ENCODE measurements around the gene ADNP.
"Not testable (repeated sequence)": the region's sequence is repeated elsewhere in the genome, so short reads cannot be mapped to it uniquely, and the experiment has no call there.

Gene ADNP

DNA sequence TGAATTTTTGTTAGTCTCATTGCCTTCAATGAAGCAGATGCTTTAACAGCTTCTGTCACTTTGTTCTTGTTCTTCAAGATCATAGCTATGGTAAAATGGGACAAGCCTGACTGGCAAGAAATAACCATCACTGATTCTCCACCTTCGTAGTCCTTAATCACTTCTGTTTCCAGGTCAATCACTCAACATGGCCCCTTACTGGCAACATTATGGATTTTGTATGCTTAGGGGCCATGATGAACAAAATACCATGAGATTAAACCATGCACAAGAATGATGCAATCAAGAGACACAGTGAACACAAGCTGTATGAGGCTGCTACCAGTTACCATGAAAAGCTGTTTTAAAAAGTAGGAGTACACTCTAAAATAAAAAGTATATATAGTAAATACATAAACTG lies 32.8 kb downstream of the ADNP start:
- no peak for DNase-seq

DNA sequence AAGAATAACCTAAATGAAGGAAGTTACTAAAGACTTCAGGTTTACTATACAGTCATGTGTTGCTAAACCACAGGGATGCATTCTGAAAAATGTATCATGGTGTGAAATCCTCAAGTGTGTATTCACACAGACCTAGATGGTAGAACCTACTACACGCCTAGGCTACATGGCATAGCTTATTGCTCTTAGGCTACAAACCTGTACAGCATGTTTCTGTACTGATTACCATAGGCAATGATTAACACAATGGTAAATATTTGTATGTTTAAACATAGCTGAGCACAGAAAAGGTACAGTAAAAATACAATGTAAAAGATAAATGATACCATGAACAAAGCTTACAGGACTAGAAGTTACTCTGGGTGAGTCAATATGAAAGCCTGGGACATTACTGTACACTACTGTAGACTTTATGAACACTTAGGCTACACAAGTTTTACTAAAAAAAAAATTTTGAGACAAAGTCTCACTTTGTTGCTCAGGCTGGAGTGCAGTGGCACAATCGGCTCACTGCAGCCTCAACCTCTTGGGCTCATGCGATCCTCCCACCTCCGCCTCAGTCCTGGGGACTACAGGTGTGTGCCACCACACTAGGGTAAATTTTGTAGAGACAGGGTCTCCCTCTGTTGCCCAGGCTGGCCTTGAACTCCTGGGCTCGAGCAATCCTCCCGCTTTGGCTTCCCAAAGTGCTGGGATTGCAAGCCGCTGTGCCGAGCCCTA lies 36.0 kb downstream of the ADNP start:
- DNase-seq: no peak

DNA sequence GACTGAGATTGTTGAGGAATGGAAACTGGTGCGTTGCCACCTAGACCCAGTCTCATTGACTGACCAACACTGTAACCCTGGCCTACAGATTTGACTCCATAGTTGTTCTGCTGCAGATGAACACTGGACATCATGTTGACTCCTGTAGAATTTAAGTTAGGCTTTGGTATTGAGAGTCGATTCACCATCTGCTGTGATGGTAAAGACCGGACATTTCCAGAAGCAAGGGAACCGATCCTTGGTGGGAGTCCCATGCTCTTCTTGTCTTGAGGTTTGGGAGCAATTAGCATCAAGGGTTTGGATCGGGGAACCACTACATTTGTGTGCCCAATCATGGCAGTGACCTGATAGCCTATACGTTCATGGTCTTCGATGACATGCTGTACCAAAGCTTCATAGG lies 37.6 kb downstream of the ADNP start:
- DNase-seq: no peak

DNA sequence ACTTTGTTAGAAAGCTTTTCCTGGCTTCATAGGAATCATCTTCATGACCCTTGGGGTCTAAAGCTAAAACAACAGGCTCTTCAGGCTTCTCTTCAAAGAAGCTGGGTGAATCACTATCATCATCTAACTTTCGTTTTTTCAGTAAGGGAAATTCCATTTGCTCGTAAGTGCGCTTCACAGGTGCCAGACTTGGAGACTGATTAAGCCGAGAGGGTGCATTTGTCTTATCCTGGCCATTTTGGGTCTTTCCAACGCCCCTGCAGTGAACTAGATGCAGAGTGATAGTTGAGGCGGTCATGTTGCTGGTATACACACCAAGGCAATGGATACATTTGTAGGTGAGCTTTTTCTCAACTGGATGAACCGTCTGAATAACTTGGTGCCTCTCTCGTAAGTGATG lies 38.8 kb downstream of the ADNP start:
- no peak for DNase-seq

DNA sequence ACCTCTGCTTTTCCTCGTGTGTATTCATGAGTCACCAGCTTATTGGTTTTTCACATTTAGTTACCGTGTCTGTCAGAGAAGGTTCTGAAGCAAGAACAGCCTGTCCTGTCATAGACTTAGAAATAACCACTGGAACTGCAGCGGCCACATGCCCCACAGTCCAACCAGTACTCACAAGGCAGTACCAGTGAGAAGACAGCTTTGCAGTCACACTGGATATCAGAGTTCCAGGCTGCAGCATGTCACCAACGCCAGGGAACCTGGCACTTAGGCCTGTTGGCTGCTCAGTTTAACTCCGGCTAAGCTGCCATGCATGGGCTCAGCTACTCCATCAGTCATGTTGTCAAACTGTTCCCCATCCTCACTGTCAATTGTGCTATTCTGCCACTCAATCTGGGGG lies 40.1 kb downstream of the ADNP start:
- no peak for DNase-seq

DNA sequence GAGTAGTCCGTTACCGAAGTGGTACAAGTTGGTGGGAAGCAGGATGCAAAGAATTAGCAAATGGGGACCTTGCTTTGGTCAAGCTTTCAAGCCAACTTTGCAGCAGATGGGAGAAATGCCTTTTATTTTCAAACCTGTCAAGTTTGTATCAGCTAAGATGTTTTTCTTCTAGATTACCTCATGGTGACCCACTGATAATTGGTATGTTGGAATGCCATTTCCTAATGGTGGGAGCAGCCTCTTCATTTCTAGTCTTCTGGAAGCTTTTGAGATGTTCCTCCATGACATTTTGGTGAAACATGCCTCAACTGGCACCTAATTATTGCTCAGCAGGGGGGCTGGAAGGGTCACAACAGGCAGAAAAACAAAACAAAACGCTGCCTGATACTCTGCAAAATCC lies 43.7 kb downstream of the ADNP start:
- DNase-seq: no peak

DNA sequence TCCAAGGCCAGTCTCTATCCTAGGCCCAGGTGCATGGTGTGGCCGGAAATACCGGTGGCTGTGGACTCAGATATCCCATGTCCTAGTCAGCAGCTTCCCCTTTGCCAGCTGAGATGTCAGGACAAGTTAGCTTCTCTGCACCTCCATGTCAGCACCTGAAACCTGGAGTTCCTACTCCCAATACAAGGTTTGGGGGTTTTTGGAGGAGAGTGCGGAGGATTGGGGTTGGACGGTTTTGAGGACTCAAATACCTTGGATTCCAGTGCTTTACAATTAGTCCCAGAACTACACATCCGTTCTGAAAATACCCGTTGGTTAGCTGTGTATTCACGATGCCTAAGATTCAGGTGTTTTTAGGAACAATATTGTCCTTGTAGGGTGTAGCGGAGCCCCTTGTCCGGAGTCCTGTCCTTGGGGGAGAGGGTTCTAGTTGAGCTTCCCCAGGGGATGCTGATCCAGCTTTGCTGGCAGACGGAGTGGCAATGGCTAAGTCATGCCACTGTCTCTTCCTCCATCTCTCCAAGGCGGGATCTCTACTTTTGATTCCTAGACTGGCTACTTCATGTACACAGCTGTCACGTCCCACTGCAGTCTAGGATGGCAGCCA lies 45.0 kb downstream of the ADNP start:
- DNase-seq: no peak

DNA sequence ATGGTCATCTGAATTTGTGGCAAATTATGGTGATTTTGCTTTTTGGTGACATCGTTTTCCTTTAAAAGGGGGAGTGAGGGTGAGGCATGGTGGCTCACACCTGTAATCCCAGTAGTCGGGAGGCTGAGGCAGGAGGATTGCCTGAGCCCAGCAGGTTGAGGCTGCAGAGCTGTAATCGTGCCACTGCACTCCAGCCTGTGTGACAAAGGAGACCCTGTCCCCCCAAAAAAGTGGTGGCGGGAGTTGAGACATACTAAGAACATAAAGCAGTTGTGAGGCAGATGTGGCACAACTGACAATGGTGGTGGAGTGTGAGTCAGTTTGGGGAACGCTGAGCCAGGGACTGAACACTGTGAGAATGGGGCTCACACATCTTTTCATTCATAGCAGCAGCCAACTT lies 45.5 kb downstream of the ADNP start:
- no peak for DNase-seq

DNA sequence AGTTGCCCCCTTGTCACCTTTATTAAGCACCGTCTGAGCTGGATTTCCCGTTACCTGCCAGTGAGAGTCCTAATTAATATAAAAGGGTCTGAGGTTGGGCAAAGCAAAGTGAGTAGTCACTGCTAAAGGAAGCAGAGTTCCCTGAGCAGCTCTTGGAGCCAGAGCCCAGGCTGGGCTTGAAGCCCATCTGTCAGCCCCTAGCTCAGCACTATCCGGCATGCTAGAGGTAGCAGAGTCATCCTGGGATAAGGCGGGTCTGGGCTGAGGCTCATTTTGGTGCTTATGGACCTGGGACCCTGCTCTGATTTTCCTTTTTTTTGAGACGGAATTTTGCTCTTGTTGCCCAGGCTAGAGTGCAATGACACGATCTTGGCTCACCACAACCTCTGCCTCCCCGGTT lies 46.2 kb downstream of the ADNP start:
- no peak for DNase-seq

DNA sequence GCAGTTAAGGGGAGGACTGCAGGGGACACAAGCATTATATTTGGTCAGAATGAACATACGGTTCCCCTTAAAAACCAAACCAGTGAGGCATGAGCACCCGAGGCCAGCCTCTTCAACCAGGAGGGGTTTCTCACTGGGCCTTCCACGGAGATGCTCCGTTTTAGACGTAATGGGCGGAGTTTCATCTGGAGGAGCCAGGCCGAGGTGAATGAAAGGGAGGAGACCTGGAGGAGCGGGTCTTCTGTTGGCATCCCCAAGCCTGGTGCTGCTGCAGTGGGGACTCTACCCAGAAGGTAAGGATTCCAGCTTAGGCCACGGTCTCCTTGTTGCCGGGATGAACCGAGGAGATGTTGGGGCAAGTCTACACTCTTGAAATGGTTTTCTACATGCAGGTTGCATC lies 47.4 kb downstream of the ADNP start:
- DNase-seq: no peak

DNA sequence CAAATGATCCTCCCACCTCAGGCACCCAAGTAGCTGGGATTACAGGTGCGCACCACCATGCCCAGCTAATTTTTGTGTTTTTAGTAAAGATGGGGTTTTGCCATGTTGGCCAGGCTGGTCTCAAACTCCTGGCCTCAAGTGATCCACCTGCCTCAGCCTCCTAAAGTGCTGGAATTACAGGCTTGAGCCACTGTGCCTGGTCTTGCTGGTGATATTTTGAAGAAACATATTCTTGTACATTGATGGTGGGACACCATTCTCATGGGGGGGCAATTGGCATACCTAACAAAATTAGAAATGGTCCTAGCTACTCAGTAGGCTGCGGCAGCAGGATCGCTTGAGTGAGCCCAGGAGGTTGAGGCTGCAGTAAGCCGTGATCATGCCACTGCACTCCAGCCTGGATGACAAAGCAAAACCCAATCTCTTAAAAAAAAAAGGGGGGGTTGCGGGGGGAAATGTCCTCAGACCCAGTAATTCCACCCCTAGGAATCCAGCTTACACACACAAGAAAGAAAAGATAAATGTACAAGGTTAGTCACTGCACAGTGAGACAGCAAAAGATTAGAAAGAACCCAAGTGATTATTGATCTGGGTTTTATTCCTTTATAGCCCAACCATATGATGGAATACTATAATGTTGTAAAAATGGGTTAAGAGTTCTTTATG lies 49.3 kb downstream of the ADNP start:
- not testable (repeated sequence) for DNase-seq

DNA sequence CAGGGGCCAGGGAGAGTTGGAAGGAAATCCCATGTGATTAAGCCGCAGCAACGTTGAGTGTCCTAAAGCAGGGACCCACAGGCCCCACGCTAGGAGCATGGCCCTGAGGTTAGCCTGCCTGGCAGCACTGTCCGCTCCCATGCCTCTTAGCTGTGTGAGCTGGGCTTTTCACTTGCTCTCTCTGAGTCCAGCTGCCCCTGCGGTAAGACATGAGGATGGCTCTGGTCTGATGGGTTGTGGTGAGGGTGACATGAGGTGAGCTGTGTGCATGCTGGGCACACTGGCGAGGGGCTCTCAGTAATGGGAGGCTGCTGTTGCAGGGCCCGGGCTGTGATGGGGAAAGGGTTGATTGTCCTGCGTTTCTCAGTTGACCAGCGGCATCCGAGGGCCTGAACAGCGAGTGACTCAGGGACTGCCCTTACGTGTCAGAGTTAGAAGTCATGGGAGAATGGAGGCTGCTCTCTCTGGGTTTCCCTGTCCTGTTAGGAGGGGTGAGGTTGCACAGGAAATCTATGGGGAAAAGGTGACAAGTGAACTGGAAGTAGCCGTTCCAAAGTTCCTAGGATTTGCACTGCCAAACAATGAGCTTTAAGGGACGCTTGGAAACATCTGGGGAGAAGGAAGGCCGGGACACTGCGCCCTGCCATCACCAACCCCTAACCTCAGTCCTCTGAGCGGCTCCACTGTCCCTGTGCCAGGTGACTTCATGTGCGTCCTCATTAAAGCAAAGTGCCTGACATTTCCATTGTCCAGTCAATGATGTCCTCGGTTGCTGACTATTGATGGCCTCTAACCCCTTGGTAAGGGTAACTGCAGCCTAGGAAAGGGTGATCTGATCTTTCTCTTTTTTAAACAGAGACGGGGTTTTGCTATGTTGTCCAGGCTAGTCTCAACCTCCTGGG lies 51.3 kb downstream of the ADNP start:
- no peak for DNase-seq

DNA sequence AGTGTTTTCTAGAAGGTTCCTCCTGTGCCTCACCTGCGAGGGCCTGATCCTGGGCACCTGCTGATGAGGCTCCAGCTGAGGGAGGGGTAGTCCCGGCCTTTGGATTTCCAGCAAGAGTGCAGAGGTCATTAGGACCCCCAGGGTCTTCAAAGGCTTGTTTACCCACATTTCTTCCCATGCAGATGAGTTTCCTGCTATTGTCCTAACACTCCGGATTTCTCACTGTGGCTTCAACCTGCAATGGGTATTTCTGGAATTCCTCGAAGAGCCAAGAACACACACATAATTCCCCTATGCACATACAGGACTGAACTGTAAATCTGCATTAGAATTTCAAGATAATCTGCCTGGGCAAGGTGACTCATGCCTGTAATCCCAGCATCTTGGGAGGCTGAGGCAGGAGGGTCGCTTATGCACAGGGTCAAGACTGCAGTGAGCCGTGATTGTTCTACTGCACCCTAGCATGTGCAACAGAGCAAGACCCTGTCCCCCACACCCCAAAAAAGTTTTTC lies 53.9 kb downstream of the ADNP start:
- no peak for DNase-seq

DNA sequence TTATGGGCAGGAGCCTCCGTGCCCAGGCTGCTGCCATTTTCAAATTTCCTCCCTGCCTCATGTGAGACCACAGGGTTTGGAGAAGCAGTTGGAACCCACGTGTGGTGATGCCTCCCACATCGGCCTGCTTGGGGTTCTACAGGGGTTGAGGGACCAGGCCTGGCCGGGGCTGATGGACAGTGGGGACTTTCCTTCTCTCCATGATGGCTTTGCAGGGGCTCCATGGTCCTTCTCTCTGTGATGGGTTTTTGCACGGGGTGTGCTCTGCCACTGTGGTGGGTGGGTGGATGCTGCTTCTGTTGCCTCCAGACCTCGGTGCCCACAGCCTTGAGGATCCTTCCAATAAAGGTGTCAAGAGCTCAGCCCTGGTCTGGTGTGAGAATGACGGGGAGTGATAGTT lies 54.4 kb downstream of the ADNP start:
- no peak for DNase-seq

DNA sequence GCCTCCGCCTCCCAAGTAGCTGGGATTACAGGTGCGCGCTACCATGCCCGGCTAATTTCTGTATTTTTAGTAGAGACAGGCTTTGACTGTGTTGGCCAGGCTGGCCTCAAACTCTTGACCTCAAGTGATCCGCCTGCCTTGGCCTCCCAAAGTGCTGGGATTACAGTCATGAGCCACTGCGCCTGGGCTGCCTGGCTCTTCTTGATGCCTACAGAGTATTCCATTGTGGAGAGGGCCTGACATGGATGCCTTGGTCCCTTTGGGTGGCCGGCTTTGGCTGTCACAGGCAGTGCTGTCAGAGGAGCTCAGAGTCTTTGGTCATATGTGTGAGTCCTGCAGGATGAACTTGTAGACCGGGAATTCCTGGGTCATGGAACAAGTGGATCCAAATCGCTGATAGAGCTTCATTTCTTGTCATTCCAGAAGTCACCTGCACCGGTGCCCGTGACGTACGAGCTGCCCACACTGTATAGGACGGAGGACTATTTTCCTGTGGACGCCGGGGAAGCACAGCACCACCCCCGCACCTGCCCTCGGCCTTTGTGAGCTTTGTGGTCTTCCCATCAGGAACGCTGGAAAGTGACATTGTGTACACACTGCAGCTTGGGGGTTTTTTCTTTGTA lies 55.1 kb downstream of the ADNP start:
- DNase-seq: no peak

DNA sequence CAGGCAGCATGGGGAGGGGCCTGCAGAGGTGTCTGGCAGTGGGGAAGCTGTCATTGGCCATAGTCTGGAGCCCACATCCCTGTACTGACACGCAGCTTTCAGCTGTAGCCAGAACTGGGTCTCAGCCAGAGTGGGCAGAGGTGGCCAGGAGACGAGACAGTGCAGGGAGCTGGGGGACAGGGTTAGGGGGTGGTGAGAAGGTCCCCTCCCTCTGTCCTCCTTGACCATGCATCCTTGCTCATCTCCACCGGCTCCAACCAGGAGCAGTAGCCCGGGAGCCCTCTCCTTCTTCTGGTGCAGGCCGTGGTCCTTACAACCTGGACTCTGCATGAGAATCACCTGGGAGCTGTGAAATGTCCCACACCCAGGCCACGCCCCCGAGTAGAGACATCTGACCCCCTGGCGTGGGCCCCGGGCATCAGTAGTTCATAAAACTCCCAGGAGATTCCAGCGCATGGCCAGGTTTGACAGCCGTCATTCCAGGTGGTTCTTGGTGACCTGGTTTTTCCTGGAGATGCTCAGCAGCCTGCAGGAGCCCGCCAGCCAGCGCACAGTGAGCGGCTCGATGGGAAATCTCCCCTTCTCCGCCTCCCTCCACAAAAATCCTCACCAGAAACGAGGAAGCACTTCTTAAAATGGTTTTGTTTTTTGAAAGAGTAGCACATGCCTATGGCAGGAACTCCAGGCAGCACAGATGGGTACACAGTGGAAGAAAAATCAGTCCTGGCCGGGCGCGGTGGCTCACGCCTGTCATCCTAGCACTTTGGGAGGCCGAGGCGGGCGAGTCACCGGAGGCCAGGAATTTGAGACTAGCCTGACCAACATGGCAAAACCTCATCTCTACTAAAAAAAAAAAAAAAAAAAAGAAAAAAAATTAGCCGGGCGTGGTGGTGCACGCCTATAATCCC lies 56.2 kb downstream of the ADNP start:
- no peak for DNase-seq

DNA sequence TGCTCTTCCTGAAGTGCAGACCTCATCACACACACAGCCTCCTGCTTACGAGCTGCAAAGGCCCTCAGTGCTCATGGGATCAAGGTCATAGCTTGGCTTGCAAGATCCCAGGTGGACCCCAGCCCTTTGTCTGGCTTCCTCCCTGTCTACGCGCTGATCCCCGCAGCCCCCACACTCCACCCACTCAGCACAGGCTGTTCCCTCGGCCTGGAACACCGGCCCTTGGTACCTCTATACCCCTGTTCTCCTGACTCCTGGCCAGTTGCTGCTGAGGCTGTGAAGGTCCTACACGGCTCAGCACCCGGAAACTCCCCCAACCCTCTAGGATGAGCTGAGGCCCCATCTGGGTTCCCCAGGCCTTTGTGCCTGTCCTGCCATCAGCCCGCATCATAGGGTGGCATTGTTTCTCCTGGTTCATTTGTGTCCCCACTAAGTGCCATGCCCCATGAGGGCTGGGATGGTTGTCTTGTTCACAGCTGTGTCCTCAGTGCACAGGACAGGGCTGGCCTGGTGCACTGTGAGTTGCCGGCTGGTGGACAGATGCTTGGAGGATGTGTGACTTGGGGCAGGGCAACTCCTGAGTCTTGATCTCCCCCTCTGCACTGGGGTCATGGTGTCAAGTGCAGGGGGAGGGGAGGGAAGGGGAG lies 57.0 kb downstream of the ADNP start:
- no peak for DNase-seq

DNA sequence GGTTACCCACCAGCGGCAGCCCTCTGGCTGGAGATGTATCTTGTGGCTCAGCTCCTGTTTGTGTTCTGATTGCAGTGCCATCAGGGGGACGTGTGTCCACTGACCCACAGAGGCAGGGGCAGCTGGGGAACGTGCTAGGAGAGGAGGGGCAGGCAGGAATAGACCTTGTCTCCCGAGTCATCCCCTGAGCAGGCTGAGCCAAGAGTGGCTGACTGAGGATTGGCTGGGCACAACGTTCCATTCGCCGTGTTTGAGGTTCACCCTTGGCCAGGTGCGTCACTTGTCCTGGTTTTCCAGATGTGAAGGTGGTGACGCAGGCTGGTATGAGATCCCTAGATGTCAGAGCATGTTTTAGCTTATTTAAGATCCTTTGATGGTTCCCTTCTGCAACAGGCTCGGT lies 57.7 kb downstream of the ADNP start:
- DNase-seq: no peak

DNA sequence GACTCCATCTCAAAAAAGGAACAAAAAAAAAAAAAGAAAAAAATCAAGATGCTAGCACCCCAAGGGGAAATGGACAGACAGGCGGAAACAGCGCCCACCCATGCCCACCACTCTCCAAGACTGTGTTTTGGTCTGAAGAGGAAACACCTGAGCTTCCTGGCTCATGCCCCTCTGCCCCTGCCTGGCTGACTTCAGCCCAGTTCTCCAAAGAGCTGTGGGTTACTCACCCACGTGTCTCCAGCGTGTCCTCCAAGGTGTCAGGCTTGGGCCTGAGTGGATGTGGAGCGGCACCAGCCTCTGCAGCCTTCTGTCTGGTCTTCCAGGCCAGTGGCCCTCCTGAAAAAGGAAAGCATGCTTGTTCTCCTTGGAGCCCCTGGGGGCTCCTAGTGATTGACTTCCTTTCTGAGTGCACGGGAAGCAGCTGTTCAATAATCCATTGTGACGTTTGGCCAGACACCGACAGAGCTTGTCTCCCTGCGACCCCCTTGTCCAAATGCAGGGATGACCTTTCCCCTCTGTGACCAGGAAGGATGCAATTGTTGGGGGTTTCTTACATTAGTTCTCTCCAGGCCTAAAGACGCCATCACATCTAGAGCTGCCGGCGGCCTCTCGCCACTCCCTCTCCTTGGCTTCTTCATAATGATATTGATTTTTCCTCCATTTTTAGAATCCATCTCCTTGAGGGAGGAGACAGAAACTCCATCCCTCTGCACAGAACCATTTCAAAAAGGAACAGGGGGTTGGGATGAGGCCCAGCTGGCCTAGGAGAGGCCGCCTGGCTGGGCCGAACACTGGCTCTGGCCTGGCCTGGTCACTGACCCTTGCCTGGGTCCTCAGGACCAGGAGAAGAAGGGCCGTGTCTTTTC lies 58.4 kb downstream of the ADNP start:
- no peak for DNase-seq

DNA sequence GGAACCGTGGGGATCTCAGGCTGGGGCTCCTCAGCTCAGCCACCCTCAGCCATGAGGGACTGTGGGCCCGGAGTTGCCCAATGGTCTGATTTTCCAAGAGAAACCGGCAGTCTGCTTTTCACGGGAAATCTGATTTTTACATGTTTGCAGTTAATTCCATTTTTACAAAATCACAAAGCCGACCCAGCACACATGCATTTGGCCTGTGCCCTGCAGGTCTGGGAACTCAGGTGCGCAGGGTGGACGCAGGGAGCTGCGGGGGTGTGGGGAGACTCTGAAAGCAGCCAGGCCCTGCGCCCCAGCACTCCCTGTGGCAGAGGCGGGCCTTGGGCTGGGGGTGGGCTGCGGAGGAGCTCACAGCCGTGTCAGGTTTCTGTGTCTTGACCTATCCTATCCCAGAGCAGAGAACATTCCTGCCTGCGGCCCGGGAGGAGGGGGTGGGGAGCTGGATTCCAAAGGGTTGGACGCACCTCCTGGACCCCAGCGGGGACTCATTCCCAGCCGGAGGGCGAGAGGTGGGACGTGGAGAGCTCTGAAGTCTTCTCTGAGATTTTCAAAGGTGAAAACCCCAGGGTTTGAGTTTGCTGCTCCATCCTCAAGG lies 60.6 kb downstream of the ADNP start:
- peak; percentile 71 for DNase-seq

Data from femur (tissue), 1 donor.